HEK293 (cell line): Measurements from ENCODE around the gene ZNF653.

ENCODE experiments used
- CTCF ChIA-PET: fragments of 350-600 bp; formaldehyde crosslinking; extraction: SDS; loops from one replicate; lab custom pipeline; 2021; ENCODE audit warnings: antibody characterized with exemption; lab: Yijun Ruan, JAX
- POLR2A ChIA-PET: fragments of 300-600 bp; formaldehyde crosslinking; extraction: SDS; loops from one replicate; lab custom pipeline; 2020; ENCODE audit warnings: antibody characterized with exemption, inconsistent platforms; lab: Yijun Ruan, JAX
- H3K27ac ChIP-seq: fragments of 200-500 bp; sonication (Bioruptor generic); 2 replicates; pipeline ENCODE4 v1.5.1; 2014; ENCODE audit warnings: low read depth, low read length, control low read depth, inconsistent platforms; ENCODE audit errors: extremely low read depth
- H3K36me3 ChIP-seq, 2 experiments: fragments of 200-500 bp in 1 of 2; sonication (Bioruptor generic) in 1 of 2; 1 replicate in 1 of 2; 2 replicates in 1 of 2; pipeline ENCODE4 v1.5.1; 2014 to 2017; ENCODE audit warnings: inconsistent platforms in 2 of 2, low read length in 2 of 2; ENCODE audit not compliant: control insufficient read depth in 2 of 2, insufficient read depth in 1 of 2
- H3K4me1 ChIP-seq: fragments of 200-500 bp; sonication (Bioruptor generic); 2 replicates; pipeline ENCODE4 v1.5.1; 2014; ENCODE audit warnings: mild to moderate bottlenecking, low read length, inconsistent platforms; ENCODE audit not compliant: control insufficient read depth, insufficient read depth
- H3K4me3 ChIP-seq: 2 replicates; pipeline ENCODE4 v1.5.1; 2011; ENCODE audit warnings: low read depth, mild to moderate bottlenecking, control low read depth, low read length, moderate library complexity
- H3K9me3 ChIP-seq: fragments of 200-500 bp; sonication (Bioruptor generic); 2 replicates; pipeline ENCODE4 v1.5.1; 2014; ENCODE audit warnings: low read depth, low read length, inconsistent platforms; ENCODE audit not compliant: control insufficient read depth, insufficient read depth
- KLF1 ChIP-seq: fragments of 450-650 bp; formaldehyde crosslinking; IDR thresholded peaks from 2 replicates; pipeline ENCODE4 v1.5.1; 2016; ENCODE audit warnings: missing biosample characterization, missing genetic modification characterization
- OSR2 ChIP-seq: fragments of 450-650 bp; formaldehyde crosslinking; IDR thresholded peaks from 2 replicates; pipeline ENCODE4 v1.5.1; 2016; ENCODE audit warnings: missing biosample characterization, missing genetic modification characterization
- PRDM1 ChIP-seq: fragments of 450-650 bp; formaldehyde crosslinking; IDR thresholded peaks from 2 replicates; pipeline ENCODE4; 2016; ENCODE audit warnings: missing biosample characterization, missing genetic modification characterization
- SP7 ChIP-seq: fragments of 450-650 bp; formaldehyde crosslinking; IDR thresholded peaks from 2 replicates; pipeline ENCODE4 v1.5.1; 2016; ENCODE audit warnings: missing biosample characterization, missing genetic modification characterization
- ZBTB10 ChIP-seq: fragments of 450-650 bp; formaldehyde crosslinking; IDR thresholded peaks from 2 replicates; pipeline ENCODE4 v1.5.1; 2016; ENCODE audit warnings: missing biosample characterization, missing genetic modification characterization
- ZBTB20 ChIP-seq: fragments of 450-650 bp; formaldehyde crosslinking; IDR thresholded peaks from 2 replicates; pipeline ENCODE4 v1.5.1; 2016; ENCODE audit warnings: missing biosample characterization, missing genetic modification characterization
- ZBTB21 ChIP-seq: fragments of 450-650 bp; formaldehyde crosslinking; IDR thresholded peaks from 2 replicates; pipeline ENCODE4 v1.5.1; 2017; ENCODE audit warnings: missing biosample characterization, missing genetic modification characterization
- ZEB2 ChIP-seq: fragments of 450-650 bp; formaldehyde crosslinking; IDR thresholded peaks from 2 replicates; pipeline ENCODE4 v1.5.1; 2016; ENCODE audit warnings: missing biosample characterization, missing genetic modification characterization
- ZNF121 ChIP-seq: fragments of 450-650 bp; formaldehyde crosslinking; IDR thresholded peaks from 2 replicates; pipeline ENCODE4 v1.5.1; 2016; ENCODE audit warnings: missing biosample characterization, missing genetic modification characterization
- ZNF146 ChIP-seq: fragments of 450-650 bp; formaldehyde crosslinking; IDR thresholded peaks from 2 replicates; pipeline ENCODE4 v1.5.1; 2016; ENCODE audit warnings: missing biosample characterization, missing genetic modification characterization
- ZNF214 ChIP-seq: fragments of 450-650 bp; formaldehyde crosslinking; IDR thresholded peaks from 2 replicates; pipeline ENCODE4 v1.5.1; 2017; ENCODE audit warnings: missing biosample characterization, mild to moderate bottlenecking, missing genetic modification characterization, borderline replicate concordance
- ZNF394 ChIP-seq: fragments of 450-650 bp; formaldehyde crosslinking; IDR thresholded peaks from 2 replicates; pipeline ENCODE4 v1.5.1; 2016; ENCODE audit warnings: missing biosample characterization, missing genetic modification characterization, mild to moderate bottlenecking, moderate library complexity, borderline replicate concordance
- ZNF449 ChIP-seq: fragments of 450-650 bp; formaldehyde crosslinking; IDR thresholded peaks from 2 replicates; pipeline ENCODE4 v1.5.1; 2017; ENCODE audit warnings: missing biosample characterization, mild to moderate bottlenecking, missing genetic modification characterization, moderate library complexity
- ZNF510 ChIP-seq: fragments of 450-650 bp; formaldehyde crosslinking; IDR thresholded peaks from 2 replicates; pipeline ENCODE4 v1.5.1; 2018; ENCODE audit warnings: mild to moderate bottlenecking, missing genetic modification characterization, missing biosample characterization; ENCODE audit not compliant: insufficient replicate concordance
- ZNF548 ChIP-seq: fragments of 450-650 bp; formaldehyde crosslinking; IDR thresholded peaks from 2 replicates; pipeline ENCODE4 v1.5.1; 2016; ENCODE audit warnings: missing biosample characterization, missing genetic modification characterization
- ZNF560 ChIP-seq: fragments of 450-650 bp; formaldehyde crosslinking; IDR thresholded peaks from 2 replicates; pipeline ENCODE4 v1.5.1; 2017; ENCODE audit warnings: missing biosample characterization, missing genetic modification characterization, borderline replicate concordance
- ZNF585B ChIP-seq: fragments of 450-650 bp; formaldehyde crosslinking; IDR thresholded peaks from 2 replicates; pipeline ENCODE4 v1.5.1; 2016; ENCODE audit warnings: missing biosample characterization, missing genetic modification characterization
- ZNF600 ChIP-seq: fragments of 450-650 bp; formaldehyde crosslinking; IDR thresholded peaks from 2 replicates; pipeline ENCODE4 v1.5.1; 2016; ENCODE audit warnings: missing biosample characterization, missing genetic modification characterization
- ZNF624 ChIP-seq: fragments of 450-650 bp; formaldehyde crosslinking; IDR thresholded peaks from 2 replicates; pipeline ENCODE4 v1.5.1; 2017; ENCODE audit warnings: missing biosample characterization, missing genetic modification characterization
- ZNF629 ChIP-seq: fragments of 450-650 bp; formaldehyde crosslinking; IDR thresholded peaks from 2 replicates; pipeline ENCODE4 v1.5.1; 2017; ENCODE audit warnings: missing biosample characterization, missing genetic modification characterization
- ZNF707 ChIP-seq: fragments of 450-650 bp; formaldehyde crosslinking; IDR thresholded peaks from 2 replicates; pipeline ENCODE4 v1.5.1; 2016; ENCODE audit warnings: missing biosample characterization, missing genetic modification characterization
- ZSCAN23 ChIP-seq: fragments of 450-650 bp; formaldehyde crosslinking; IDR thresholded peaks from 2 replicates; pipeline ENCODE4 v1.5.1; 2016; ENCODE audit warnings: missing biosample characterization, missing genetic modification characterization

Gene ZNF653

DNA sequence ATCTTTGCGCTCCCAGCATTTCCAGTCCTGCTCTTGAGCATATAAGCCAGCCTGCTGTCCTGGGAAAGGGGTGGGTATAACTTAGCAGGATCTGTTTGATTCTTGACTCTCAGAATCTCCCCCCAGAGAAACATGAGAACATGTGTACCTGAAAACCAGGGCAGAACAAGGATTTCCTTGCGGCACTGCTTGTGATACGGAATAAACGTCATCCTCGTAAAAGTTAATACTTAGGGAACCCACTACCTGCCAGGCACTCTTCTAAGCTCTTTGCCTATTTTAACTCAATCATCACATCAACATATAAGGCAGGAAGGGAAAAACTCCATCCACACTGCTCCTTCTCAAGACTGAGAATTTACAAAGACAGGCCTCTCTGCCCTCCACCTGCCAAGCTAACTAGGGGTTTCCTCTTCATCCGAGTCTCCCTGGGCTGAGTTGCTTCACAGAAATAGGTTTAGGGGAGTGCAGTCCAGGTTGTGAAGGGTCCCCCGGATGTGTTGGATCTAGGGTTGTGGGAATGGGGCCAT is 1.1 kb downstream of the ZNF653 start (continued):
- TF ChIP-seq ZBTB10 (tag by site-specific recombination) (0 out of 2 replicates have a peak, but pooled peaks have one; percentile 23), ZBTB20 (tag by site-specific recombination) (peak; percentile 44; the same call in 1 of the 2 replicates), ZNF214 (no peak), ZNF548 (tag by site-specific recombination) (no peak), ZNF449 (no peak), OSR2 (tag by site-specific recombination) (no peak), ZNF146 (tag by site-specific recombination) (no peak), ZSCAN23 (tag by site-specific recombination) (no peak), ZBTB21 (tag by site-specific recombination) (peak; percentile 37; the same call in 1 of the 2 replicates), ZNF600 (peak; percentile 58; the same call in 1 of the 2 replicates), PRDM1 (tag by site-specific recombination) (no peak), ZNF624 (tag by site-specific recombination) (no peak), ZEB2 (tag by site-specific recombination) (no peak), ZNF585B (tag by site-specific recombination) (no peak), ZNF629 (tag by site-specific recombination) (0 out of 2 replicates have a peak, but pooled peaks have one; percentile 9), ZNF707 (tag by site-specific recombination) (no peak), ZNF560 (tag by site-specific recombination) (no peak), ZNF510 (tag by site-specific recombination) (no peak)
- TF ChIP-seq, all 188 proteins: peak for 8

GRCh38 chr19:11499890-11500420 is 5.7 kb downstream of the ZNF653 start:
- H3K27ac ChIP-seq = no peak overlapping the region
- H3K9me3 ChIP-seq = no peaks in the 10 kb centered on the region
- ChIA-PET POLR2A (no interaction called here), CTCF (no interaction called here)
- no peaks in the 10 kb centered on the region for H3K4me1 ChIP-seq
- no peak for TF ChIP-seq SP7 (tag by site-specific recombination)
- 0 out of 2 replicates have a peak, but pooled peaks have one; percentile 49 for TF ChIP-seq KLF1 (tag by site-specific recombination)
- no peak overlapping the region for H3K4me3 ChIP-seq
- H3K36me3 ChIP-seq = peaks cover 0 to 17% of the 10 kb centered on the region in 2 experiments; a peak in 2 of 3 replicates

DNA sequence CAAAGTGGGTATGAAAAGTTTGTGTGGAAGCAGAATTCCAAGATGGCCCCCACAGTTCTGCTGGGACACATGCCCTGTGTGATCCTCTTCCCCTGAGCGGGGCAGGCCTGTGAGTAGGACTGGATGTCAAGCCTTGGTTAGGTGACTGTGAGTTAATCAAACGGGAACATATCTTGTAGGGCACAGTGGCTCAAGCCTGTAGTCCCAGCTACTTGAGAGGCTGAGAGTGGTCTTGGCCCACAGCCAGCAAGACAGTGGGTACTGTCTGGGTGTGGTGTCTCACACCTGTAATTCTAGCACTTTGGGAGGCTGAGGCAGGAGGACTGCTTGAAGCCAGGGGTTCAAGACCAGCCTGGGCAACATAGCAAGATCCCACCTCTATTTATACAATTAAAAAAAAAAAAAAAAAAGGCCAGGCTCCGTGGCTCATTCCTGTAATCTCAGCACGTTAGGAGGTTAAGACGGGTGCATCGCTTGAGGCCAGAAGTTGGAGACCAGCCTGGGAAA is 6.4 kb downstream of the ZNF653 start:
- POLR2A ChIA-PET = no interaction called here
- H3K4me3 ChIP-seq = no peak overlapping the region

More for the DNA sequence above, 6.4 kb downstream of the ZNF653 start:
- TF ChIP-seq ZNF121 (tag by site-specific recombination) (peak; percentile 86), ZNF394 (no peak)
- CTCF ChIA-PET = interaction anchor here (0.6 kb wide), 1 partner anchor 374 kb away, joined by 4 read pairs; no protein-coding TSS in a partner anchor
- Histone ChIP-seq H3K36me3 (peaks cover 0 to 20% of the 10 kb centered on the region in 2 experiments; a peak in 2 of 3 replicates), H3K9me3 (no peaks in the 10 kb centered on the region), H3K27ac (no peak overlapping the region), H3K4me1 (no peaks in the 10 kb centered on the region)
